Tibial nerve (tissue), 3 donors: Measurements from ENCODE around the gene NPIPA1.
"Not testable (repeated sequence)": the region's sequence is repeated elsewhere in the genome, so short reads cannot be mapped to it uniquely, and the experiment has no call there.

Experiments used
- CTCF ChIP-seq, 5 experiments: fragments of 200-600 bp in 3 of 5; fragments of 450-650 bp in 2 of 5; sonication (generic) in 3 of 5; IDR thresholded peaks; one replicate each; pipeline ENCODE4 v1.5.1; 2016 to 2019; ENCODE audit warnings: antibody characterized with exemption in 5 of 5, mild to moderate bottlenecking in 3 of 5, moderate library complexity in 2 of 5
- POLR2A ChIP-seq, 2 donors: fragments of 450-650 bp; IDR thresholded peaks; one replicate each; pipeline ENCODE4 v1.6.1; 2017; ENCODE audit warnings: antibody characterized with exemption in 2 of 2, mild to moderate bottlenecking in 2 of 2, moderate library complexity in 2 of 2

GRCh38 chr16:14973785-14974322 is 36.6 kb downstream of the NPIPA1 start:
- TF ChIP-seq CTCF, POLR2A (IDR thresholded peaks at IDR 0.05): not testable (repeated sequence)
